ENCODE measurements around the gene KCNA5. TPM values are rescaled to one million over a fixed set of nuclear protein-coding genes. Genes with fewer than 3 reads are reported as not detected.

KCNA5 gene
- total RNA-seq, 1 donor: not detected

DNA sequence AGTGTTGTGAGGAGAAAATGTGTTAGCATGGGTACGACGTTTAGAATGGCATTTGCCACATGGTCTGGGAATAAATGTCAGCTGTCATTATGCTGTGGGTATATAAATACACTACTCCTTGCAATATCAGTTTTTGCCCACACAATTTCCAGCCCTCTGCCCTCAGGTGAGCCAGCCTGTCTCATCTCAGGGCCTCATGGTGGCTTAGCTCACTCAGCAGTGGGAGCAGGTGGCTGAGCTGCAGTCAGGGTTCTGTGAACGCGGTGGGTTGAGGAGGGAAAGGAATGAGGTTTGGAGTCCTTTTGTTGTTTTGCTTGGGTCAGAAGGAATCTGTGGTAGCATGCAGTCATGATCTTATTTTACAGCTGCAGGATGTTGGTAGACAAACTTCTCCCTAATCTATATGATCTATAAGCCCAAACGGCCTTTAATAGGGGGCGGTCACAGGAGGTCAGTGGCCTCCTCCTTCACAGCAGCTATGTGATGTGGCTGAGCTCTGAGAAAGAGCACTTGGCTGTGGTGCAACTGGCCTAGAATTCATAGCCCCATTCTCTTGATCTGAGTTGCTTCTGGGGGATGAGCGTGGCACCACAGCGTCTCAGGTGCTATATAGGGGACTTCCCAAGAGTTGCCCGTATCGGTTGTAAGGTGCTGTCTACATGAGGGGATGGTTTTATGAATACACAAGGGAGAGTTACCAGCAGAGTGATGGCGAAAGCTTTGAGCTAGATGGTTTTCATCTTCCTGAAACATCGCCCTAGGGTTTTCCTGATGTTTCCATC lies 27.8 kb upstream of the KCNA5 start:
- no peak for TF ChIP-seq CTCF (IDR thresholded peaks at IDR 0.05; ENCODE audit: extremely low read depth, low read depth, low read length)
- Histone ChIP-seq H3K4me1 (ENCODE audit: insufficient read depth, low read length) (no peaks in the 10 kb centered on the region), H3K27me3 (ENCODE audit: insufficient read depth, low read length) (no peaks in the 10 kb centered on the region), H2AFZ (ENCODE audit: low read length) (no peak overlapping the region), H3K27ac (ENCODE audit: low read depth, low read length) (no peak overlapping the region), H3K9me3 (ENCODE audit: low read depth, low read length) (no peaks in the 10 kb centered on the region), H3K4me2 (ENCODE audit: insufficient read depth, low read length) (no peak overlapping the region), H3K4me3 (ENCODE audit: insufficient read depth, low read length) (no peak overlapping the region), H4K20me1 (ENCODE audit: insufficient read depth, low read length) (no peaks in the 10 kb centered on the region), H3K36me3 (ENCODE audit: insufficient read depth, low read length) (no peaks in the 10 kb centered on the region), H3K79me2 (ENCODE audit: insufficient read depth, low read length) (no peaks in the 10 kb centered on the region)
- no peak for DNase-seq (ENCODE audit: insufficient read length, low spot score, missing footprints)

DNA sequence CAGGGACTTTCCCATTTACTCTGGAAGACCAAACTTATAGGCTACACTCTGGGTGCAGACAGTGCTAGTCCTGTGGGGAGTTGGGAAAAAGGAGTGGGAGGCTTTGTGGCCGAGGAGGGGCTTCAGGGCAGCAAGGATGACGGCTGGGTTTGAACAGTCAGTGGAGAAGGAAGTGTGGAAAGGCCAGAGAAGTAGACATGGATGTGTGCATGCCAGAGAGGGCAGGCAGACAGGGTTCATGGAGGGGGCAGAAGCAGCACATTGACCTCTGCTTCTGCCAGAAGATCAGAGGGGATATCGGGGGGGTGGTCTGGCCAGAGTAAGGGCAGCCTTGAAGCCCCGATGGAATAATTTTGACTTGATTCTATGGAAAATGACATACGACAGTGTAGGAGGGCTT lies 27.2 kb upstream of the KCNA5 start:
- Histone ChIP-seq H3K4me3 (ENCODE audit: insufficient read depth, low read length) (no peak overlapping the region), H3K4me2 (ENCODE audit: insufficient read depth, low read length) (no peak overlapping the region), H3K27ac (ENCODE audit: low read depth, low read length) (no peak overlapping the region), H3K79me2 (ENCODE audit: insufficient read depth, low read length) (no peaks in the 10 kb centered on the region), H3K36me3 (ENCODE audit: insufficient read depth, low read length) (no peaks in the 10 kb centered on the region), H4K20me1 (ENCODE audit: insufficient read depth, low read length) (no peaks in the 10 kb centered on the region), H2AFZ (ENCODE audit: low read length) (no peak overlapping the region), H3K27me3 (ENCODE audit: insufficient read depth, low read length) (no peaks in the 10 kb centered on the region), H3K9me3 (ENCODE audit: low read depth, low read length) (no peaks in the 10 kb centered on the region), H3K4me1 (ENCODE audit: insufficient read depth, low read length) (no peaks in the 10 kb centered on the region)
- DNase-seq (ENCODE audit: insufficient read length, low spot score, missing footprints): no peak
- TF ChIP-seq CTCF (IDR thresholded peaks at IDR 0.05; ENCODE audit: extremely low read depth, low read depth, low read length): no peak

DNA sequence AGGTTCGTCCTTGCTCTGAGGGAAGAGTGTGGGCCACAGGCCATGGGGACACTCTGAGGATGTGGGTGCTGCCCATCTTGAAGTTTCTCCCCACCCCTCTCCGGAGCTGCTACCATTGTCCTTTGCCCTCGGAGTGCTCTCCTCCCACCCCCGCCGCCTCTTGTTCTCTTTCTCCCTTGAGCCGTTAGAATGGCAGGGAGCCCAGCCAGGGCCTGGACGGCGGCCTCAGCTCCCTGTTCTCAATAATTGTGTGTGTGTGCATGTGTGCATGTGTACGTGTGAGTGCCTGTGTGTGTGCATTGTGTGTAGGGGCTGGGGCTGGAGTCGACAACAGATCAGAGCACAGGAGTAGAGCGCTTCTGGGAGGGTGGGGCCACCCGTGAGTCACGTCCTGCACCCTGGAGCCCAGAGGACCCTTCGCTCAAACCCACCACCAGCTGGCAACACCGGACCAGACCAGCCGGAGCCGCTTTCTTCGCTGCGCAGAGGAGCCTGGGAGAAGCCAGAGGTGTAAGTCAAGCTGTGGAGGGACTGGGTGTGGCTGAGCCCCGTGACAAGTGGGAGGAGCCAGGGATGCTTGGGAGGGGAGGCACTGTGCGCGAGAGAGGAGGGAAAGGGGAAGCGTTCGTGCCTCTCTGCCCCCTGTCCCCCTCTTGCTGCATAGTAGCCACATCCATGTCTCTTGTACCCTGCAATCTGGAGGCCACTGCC lies 25.9 kb upstream of the KCNA5 start:
- no peaks in the 10 kb centered on the region for H3K4me1 ChIP-seq (ENCODE audit: insufficient read depth, low read length)
- TF ChIP-seq CTCF (IDR thresholded peaks at IDR 0.05; ENCODE audit: extremely low read depth, low read depth, low read length): no peak
- H3K4me3 ChIP-seq (ENCODE audit: insufficient read depth, low read length): no peak overlapping the region
- no peaks in the 10 kb centered on the region for H3K9me3 ChIP-seq (ENCODE audit: low read depth, low read length)
- H2AFZ ChIP-seq (ENCODE audit: low read length): no peak overlapping the region
- no peaks in the 10 kb centered on the region for H3K27me3 ChIP-seq (ENCODE audit: insufficient read depth, low read length)
- no peak overlapping the region for H3K4me2 ChIP-seq (ENCODE audit: insufficient read depth, low read length)
- H3K36me3 ChIP-seq (ENCODE audit: insufficient read depth, low read length): no peaks in the 10 kb centered on the region
- no peak overlapping the region for H3K27ac ChIP-seq (ENCODE audit: low read depth, low read length)
- H3K79me2 ChIP-seq (ENCODE audit: insufficient read depth, low read length): no peaks in the 10 kb centered on the region
- H4K20me1 ChIP-seq (ENCODE audit: insufficient read depth, low read length): no peaks in the 10 kb centered on the region
- DNase-seq (ENCODE audit: insufficient read length, low spot score, missing footprints): no peak

DNA sequence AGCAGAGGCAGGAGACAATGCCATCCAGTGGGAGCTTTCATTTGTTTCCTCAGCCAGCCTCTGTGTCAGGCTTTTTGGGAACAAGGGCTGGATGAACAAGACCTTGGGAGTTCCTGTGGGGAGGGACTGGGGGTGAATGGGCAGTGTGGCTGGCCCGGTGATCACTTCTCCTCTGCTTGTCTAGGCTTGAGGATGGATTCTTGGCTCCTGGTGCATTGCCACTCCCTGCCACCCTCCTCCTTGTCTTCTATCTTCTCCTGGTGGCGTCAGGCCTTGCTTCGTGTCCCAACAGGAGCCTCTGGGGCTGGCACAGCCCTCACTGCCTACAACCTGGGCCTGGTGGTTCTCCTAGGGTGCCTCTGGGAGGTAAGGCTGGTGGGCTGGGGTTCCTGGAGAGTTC lies 25.0 kb upstream of the KCNA5 start:
- H3K4me2 ChIP-seq (ENCODE audit: insufficient read depth, low read length): no peak overlapping the region
- no peaks in the 10 kb centered on the region for H3K9me3 ChIP-seq (ENCODE audit: low read depth, low read length)
- no peaks in the 10 kb centered on the region for H3K4me1 ChIP-seq (ENCODE audit: insufficient read depth, low read length)
- H3K27me3 ChIP-seq (ENCODE audit: insufficient read depth, low read length): no peaks in the 10 kb centered on the region
- no peak overlapping the region for H2AFZ ChIP-seq (ENCODE audit: low read length)
- H3K4me3 ChIP-seq (ENCODE audit: insufficient read depth, low read length): no peak overlapping the region
- no peaks in the 10 kb centered on the region for H4K20me1 ChIP-seq (ENCODE audit: insufficient read depth, low read length)
- DNase-seq (ENCODE audit: insufficient read length, low spot score, missing footprints): no peak
- H3K79me2 ChIP-seq (ENCODE audit: insufficient read depth, low read length): no peaks in the 10 kb centered on the region
- no peak overlapping the region for H3K27ac ChIP-seq (ENCODE audit: low read depth, low read length)
- H3K36me3 ChIP-seq (ENCODE audit: insufficient read depth, low read length): no peaks in the 10 kb centered on the region
- no peak for TF ChIP-seq CTCF (IDR thresholded peaks at IDR 0.05; ENCODE audit: extremely low read depth, low read depth, low read length)
